Measurements from ENCODE around the gene SP110.
"Not testable (repeated sequence)": the region's sequence is repeated elsewhere in the genome, so short reads cannot be mapped to it uniquely, and the experiment has no call there.

Gene SP110

DNA sequence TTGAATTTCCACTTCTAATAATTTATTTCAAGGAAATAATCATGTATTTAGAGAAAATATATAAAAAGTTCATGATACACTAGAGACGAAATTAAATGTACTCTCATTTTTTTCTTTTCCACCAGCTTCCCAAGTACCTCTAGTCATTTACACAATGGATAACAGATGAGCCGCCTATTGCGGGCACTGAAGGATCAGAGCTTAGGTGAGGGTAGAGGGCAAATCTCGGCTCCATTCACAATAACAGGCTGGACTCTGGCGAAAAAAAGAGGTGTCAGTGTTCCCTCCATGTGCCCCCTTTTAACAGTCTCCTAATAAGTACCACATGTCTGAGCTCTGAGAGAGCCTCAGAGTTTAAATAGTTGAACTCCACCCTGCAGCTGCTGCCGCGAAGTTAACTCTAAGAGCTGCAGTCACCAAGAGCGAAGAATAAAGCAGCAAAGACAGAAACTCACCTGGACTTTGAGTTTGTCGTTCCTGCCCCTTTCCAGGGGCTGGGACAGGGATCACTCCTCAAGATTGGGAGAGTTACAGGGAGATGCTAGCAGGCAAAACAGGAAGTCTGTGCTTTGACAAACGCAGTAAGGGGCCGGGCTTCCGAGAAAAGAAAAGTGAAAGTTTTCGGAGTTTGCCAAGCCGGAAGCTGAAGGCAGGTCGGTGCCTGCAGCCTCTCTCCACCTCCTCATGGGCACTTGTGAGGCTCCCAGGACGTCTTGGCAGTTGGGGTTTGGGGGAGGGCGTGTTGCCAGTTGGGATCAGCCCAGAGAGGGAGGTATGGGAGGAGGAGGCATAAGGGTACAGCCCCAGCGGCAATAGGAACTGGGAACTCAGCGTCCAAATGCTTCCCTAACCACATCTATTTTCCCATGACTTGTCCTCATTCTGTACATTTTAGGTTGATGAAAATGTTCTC, at the start of gene SP110:
Gene SP110 (minus strand): TSS at position 566 of the 913 bp plus-strand sequence. CDS start 3,057 bp downstream, outside the sequence.
- DNase-seq (peak; percentile 78), ATAC-seq (peak; percentile 96)

DNA sequence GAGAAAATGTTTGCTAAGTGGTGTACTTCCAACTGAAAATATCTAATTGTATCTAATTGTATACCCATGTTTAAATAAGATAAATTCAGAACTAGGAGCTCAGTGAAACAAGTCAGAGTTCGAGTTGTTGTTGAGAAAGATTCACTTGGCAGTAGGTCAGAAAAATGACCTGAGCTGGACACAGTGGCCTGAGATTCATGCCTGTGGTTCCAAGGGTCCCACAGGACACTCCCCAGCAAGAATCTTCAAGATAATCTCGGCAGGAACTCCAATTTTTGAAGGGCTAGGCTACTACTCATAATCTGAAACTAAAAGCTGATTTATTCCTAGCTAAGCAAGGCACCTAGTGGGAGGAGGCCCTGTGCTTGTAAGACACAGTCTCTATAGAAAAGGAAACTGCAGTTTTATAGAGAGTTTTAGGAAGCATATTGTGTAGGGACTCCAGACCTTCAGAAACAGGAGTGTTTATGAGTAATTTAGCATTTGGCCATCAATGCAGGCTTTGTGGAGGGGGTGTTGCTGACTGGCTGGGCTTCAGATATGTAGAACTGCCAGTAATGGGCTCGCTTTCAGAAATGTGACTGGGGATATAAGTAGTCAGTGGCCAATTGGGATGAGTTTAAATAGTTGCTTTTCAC, 48.9 kb upstream of the SP110 start:
- DNase-seq (no peak), ATAC-seq (peak; percentile 82)

DNA sequence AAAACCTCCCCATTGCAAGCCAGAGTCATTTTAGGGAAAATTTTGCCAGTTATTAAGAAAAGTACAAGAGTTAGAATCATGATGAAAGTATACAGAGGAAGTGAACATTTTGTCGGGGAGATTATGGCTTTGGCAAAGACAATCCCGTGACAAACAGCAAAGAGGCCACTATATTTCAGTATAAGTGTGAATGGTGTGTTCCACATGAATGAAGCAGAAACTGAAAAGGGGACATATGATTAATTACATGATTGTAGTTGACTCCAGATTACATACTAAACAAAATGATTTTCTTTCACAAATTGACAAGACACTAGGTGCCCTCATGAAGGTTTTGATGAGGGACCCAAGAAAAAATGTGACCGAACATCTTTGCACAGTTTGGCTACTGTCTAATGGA, 47.8 kb upstream of the SP110 start:
- ATAC-seq (peak; percentile 58), DNase-seq (no peak)

DNA sequence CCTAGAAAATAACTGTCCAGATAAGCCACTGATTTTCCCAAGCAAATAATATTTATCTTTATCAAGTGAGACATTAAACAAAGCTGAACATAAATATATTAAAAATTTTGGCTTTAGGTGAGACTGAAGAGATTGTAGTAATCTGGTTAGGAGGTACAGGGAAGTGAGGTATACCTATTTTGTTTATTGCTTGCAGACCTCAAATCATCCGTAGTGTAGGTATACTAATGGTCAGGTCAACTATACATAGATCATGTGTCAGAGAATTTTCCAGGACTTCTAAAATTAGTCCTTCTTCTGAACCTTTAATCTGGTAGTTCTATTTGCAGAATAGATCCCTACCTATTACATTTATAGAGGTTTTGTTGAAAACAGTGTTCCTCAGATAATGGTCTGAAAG, 47.3 kb upstream of the SP110 start:
- DNase-seq (no peak), ATAC-seq (no peak)

DNA sequence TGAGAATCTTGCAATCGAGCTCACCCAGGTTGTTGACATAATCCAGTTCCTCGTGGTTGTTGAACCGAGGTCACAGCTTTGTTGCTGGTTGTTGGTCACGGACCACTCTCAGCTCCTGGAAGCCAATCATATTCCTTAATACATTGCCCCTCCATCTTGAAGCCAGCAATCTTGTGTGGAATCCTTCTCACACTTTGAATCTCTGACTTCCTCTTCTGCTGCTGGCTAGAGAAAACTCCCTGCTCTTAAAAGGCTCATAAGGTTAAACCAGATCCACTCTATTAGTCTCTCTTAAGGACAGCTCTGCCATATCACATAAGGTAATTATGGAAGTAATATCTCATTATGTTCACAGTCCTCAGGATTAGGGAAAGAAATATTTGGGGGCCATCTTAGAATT, 46.9 kb upstream of the SP110 start:
- no peak for DNase-seq
- no peak for ATAC-seq

DNA sequence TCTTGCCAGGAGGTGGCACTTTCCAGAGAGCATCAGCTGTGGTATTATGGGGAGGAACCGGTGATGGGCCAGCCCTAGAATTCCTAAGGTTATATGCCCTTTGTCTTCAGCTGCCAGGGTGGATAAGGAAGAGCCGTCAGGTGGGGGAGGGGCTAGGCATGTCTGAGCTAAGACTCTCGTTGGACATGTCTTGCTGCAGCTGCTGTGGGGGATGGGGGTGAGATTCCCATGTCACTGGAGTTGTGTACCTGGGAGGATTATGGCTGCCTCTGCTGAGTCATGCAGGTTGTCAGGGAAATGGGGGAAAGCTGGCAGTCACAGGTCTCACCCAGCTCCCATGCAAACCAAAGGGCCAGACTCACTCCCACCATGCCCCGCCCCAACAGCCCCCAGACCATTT, 45.2 kb upstream of the SP110 start:
- ATAC-seq, DNase-seq: not testable (repeated sequence)

DNA sequence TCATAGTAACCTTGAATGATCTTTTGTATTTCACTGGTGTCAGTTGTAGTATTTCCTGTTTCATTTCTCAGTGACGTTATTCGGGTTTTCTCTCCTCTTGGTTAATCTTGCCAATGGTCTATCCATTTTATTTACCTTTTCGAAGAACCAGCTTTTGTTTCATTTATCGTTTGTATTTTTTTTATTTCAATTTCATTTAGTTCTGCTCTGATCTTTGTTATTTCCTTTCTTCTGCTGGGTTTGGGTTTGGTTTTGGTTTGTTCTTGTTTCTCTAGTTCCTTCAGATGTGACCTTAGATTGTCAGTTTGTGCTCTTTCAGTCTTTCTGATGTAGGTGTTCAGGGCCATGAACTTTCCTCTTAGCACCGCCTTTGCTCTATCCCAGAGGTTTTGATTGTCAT, 42.5 kb upstream of the SP110 start:
- DNase-seq (no peak), ATAC-seq (peak; percentile 65)

DNA sequence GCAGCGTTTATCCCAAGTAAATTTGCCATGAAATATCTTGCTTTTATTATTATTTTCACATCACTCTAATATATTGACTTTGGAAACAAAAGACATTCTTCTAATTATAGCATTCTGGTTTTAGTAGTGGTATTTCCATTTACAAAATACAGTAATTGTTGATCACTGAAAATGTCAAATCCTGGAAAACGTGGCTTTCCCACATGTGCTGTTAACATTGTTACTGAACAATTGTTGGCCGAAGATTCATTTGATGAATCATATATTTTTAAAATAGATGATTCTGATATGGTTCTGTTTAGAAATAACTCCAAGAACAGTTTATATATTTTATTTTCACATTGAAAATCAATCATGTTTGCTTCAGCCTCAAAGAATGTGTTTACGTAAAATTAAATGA, 38.7 kb upstream of the SP110 start:
- no peak for ATAC-seq

DNA sequence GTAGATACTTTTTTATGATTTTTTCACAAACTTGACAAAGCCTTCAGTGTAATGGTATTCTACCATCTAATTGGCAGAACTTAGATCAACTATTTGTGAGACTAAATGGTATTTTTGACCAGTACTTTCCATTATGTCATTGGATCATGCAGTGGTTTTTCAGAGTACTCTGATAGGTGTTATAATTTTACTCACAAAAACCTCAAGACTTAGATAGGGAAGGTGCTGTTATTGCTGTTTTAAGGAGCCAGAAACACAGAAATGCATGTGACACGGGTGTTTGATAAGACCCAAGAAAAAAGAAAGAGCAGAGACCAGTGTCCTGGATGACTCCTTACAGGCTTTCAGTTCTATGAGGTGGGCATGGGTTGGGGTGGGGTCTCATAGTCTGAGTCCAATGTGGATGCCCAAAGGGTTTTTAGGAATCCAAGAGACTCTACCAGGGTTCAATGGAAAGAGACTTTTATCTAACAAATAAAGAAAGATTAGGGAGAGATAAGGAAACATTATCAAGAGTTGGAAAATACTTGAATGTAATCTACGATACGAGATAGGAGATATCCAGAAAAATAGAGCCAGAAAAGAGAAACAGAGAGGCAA, 37.0 kb upstream of the SP110 start:
- peak; percentile 64 for ATAC-seq
- no peak for DNase-seq

More for the DNA sequence above, 38.7 kb upstream of the SP110 start:
- DNase-seq = no peak

DNA sequence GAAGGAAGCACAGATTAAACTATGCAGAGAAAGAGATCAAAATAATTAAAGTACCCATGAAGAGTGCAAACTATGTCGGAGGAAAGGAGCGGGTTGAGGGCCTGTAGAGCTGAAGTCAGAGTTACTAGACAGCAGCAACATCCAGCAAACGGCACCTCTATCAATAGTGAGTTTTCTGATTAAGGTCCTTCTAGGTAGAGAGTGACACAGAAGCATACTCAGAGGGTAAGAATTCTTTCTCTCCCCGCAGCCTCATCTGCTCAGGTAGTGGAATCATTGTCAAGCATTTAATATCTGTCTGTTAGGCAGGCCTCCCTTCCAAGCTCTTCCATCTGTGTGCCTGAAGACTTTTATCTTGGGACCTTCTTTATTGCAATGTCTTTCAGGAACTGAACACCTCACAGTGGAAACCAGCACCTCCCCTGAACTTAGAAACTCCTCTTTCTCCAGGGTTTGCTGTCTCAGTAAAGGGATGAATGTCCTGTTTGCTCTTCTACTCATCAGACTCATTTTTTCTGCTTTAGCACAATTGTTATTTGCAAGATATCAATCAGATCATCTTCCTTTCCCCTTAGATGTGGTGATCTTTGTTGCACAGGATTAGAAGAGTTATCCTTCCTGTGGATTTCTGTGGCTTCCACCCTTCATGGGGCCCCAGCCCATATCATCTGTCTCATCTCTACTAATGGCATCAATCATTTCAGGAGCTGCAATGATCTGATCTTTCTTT, 34.5 kb upstream of the SP110 start:
- DNase-seq = no peak
- peak; percentile 81 for ATAC-seq

DNA sequence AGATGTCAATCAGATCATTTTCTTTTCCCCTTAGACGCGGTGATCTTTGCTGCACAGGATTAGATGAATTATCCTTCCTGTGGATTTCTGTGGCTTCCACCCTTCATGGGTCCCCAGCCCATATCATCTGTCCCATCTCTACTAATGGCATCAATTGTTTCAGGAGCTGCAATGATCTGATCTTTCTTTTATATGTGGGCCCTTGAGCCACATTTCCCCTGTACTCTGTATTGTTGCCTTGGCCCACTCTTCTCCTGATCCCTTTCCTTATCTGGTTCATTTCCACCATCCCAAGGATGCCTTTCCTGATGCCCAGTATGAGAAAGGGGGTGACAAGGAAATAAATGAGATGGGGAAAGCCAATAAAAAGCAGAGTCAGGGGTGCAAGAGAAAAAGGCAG, 30.4 kb upstream of the SP110 start:
- DNase-seq (no peak), ATAC-seq (no peak)

DNA sequence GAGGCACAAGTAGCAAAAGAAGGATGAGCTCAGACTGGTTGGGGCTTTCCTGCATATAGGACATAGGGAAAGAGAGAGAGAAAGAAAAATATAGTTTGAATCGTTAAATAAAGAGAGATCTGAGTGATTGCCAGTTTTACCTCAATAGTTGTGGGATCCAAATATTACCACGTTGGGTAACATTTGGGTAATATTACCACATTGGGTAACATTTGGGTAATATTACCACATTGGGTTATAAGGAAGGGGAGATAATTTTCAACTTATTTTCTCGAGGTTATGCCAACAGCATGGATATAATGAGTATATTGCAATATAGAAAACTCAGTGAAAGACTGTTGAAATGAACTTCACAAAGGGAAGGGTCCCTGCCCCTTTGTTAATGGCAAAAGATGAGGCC, 26.4 kb upstream of the SP110 start:
- ATAC-seq (no peak), DNase-seq (no peak)

DNA sequence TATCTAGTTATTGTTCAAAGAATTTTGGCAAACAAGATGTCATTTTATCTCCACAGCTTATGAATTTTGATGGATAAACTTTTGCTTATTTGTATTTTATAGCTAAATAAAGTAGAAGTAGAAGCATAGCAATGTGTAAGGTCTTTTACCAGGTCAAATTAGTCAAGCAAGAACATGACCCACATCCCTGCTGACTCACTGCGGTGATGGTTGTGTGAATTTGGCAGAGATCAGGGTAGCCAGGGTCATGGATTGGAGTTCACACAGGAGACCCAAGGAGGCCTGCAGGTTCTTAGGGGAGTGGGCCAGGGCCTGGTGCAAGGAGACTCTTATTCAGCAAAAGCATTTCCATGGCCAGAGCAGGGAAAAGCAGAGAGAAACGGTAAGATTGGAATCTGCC, 24.4 kb upstream of the SP110 start:
- ATAC-seq = no peak
- DNase-seq = no peak

DNA sequence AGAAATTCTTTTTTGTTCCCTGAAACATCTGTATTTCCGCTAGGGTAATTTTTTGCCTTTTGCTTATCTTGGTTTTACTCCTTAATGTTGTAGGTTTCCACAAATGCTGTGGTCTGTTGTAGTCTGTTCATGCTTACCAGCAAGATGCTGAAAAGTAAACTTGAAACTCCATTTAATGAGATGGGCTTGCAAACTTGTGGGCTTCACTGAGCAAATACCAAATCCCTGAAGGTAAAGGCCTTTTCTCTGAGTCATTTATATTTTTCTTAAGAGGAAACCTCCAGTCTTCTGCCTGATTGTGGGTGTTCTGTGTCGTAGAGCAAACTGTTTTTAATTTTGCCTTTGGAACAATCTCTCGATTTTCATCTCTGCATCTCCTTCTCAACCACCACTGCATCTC, 15.1 kb upstream of the SP110 start:
- DNase-seq = no peak
- peak; percentile 90 for ATAC-seq

DNA sequence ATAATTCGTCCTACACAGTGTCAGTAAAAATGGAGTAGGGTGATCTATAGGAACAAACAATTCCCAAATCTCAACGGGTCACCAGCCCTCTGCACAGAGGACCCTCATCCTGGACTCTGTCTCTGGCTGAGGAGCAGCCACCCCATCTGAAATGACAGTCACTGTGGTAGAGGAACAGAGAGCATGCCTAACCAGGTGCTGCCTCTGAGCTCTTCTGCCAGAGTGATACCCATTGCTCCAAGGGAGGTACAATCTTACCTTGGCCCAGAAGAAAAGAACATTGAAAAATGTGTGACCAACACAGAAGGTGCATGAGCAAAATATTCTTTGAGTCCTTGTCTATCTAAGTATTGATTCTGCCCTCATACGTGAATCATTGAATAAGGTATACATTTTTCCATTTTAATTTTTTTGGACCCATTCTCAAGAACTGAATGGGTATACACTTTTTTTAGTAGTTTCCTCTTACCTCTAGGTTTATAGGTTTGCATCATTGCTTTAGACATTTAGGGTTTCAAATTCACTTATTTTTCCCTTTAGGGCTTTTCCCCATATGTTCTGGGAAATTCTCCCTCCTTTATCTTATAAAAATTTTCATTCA, 14.4 kb upstream of the SP110 start:
- DNase-seq (no peak), ATAC-seq (peak; percentile 57)

DNA sequence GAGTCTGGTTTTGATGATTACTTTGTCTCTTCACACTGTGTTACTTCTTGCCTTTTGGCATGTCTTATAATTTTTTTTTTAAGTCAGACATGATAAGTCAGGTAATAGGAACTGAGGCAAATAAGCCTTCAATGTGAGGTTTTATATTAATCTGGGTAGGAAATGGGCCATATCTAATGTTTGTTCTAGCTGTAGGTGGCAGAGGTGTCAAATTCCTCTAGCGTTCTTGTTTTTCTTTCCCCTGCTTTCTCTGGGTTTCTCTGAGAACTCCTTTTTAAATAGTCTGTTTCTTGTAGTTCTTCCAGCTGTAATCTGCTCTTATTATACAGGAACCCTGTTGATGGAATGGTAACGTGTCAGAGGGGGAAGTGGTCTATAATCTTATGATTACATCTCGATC, 11.5 kb upstream of the SP110 start:
- no peak for ATAC-seq
- no peak for DNase-seq

DNA sequence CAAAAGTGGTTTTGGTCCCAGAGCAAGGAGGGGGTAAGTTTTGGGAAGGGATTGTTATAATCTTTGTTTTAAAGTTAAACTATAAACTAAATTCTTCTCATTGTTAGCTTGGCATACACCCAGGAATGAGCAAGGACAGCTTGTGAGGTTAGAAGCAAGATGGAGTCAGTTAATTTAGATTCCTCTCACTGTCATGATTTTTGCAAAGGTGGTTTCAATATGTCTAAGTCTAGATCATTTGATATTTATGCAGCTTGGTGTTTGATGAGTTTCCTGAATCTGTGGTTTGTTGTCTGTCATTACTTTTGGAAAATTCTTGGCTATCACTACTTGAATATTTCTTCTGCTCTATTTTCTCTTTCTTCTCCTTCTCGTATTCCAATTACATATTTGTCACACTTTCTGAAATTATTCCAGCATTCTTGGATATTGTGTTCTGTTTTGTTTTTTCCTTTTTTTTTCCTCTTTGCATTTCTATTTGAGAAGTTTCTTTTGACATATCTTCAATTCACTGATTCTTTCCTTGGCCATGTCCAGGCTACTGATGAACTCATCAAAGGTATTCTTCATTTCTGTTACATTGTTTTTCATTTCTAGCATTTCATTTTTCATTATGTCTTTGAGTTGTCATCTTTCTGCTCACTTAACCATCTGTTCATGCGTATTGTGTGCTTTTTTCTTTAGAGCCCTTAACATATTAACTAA, 10.9 kb upstream of the SP110 start:
- DNase-seq (no peak), ATAC-seq (no peak)

DNA sequence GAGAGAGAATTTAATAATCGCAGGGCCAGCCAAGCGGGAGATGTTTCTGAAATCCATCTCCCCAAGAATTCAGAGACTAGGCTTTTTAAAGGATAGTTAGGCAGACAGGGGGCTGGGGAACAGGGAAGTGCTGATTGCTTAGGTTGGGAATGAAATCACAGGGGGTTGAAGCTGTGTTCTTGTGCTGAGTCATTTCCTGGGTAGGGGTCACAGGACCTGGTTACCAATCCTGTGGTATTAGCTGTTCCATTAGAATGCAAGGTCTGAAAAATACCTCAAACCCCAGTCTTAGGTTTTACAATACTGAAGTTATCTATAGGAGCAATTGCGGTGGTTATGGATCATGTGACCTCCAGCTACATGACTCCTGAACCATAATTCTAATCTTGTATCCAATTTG, 10.3 kb upstream of the SP110 start:
- no peak for ATAC-seq
- DNase-seq = no peak

DNA sequence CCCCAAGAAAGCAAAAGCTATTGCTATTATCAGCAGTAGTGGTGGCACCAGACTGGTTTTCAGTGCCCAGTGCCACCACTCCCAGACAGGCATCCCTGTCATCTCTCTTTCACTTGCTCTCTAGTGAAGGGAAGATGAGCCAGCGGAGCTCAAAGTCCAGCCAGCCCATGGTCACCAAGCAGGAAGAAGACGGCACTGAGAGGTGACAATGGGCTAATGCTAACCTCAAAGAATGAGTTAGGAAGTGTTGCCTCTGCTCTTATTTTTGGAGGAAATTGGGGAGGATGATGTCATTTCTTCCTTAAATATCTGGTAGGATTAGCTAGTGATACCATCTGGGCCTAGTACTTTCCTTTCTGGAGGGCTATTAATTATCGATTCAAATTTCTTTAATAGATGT, 7.4 kb upstream of the SP110 start:
- DNase-seq = no peak
- ATAC-seq = no peak

DNA sequence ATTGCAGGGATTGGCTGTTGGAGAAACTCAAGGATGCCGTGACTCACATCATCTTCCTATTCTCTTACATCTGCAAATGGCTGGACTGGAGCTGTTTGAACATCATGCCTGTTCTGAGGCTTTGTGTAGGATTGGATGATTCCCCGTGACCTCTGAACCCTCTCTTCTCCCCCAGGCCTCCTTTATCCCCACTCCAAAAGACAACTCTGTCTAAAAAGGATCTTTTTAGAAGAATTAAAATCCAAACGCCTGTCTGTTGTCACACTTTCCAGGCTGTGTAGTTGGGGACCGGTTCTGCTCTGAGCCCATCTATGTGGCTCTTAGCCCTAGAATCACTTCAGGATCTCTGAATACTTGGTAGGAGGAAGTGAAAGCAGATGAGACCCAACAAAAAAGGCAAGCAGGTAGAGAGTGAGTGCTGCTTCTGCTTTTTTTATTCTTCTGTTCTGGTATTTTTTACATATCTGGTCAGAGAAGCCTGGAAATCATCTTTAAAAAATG, 6.3 kb upstream of the SP110 start:
- ATAC-seq (no peak), DNase-seq (no peak)

DNA sequence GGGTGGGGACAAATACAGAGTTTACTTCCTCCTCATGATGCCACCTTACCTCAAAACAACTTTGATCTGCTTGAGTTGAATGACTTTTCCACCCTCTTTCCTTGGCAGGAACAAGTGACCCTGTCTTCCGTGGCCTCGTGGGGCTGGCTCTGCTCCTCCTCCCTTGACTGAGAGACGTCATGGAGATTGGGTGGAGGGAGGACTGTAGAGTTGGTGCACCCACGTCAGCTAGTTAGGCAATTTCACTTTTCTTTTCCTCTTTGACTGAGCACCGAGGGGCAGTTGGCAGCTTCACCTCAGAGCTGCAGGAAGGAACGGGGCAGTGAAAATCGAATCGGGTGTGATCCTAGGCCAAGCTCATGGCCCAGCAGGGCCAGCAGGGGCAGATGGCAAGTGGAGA, 5.7 kb upstream of the SP110 start, which contains the start of gene SP140:
Gene SP140 (plus strand): TSS at position 251 of the 400 bp plus-strand sequence. CDS start 109 bp downstream, at position 360.
- DNase-seq (peak; percentile 76), ATAC-seq (peak; percentile 91)

Measured in stimulated activated naive CD8-positive, alpha-beta T cell treated with anti-CD3 and anti-CD28 coated beads, Interleukin-15, Interleukin-2, amounts not matched to agents 100 U/mL and 50 U/mL, for 24 hours (primary cell).